Epithelial cell of esophagus (primary cell): ENCODE data around the gene RNF123.
"Not testable (repeated sequence)": the region's sequence is repeated elsewhere in the genome, so short reads cannot be mapped to it uniquely, and the experiment has no call there.

Experiments
- DNase-seq: peaks from one replicate; pipeline ENCODE4 v3.0.0; 2010; ENCODE audit warnings: low read depth
- H3K4me3 ChIP-seq: 2 replicates; pipeline ENCODE4 v1.5.1; 2011; ENCODE audit warnings: mild to moderate bottlenecking, low read length, control low read depth
- CTCF ChIP-seq: IDR thresholded peaks from 2 replicates; pipeline ENCODE4 v1.5.1; 2011; ENCODE audit warnings: low read depth, mild to moderate bottlenecking, low read length, control low read depth, inconsistent platforms; ENCODE audit not compliant: insufficient read depth; ENCODE audit errors: missing control alignments

RNF123 gene

GRCh38 chr3:49688338-49689045, 865 bp upstream of the RNF123 start:
- DNase-seq, result not testable (repeated sequence)
- peak overlapping the region; percentile 92 for H3K4me3 ChIP-seq

GRCh38 chr3:49689908-49690624, 709 bp downstream of the RNF123 start:
- H3K4me3 ChIP-seq, result peak overlapping the region; percentile 92
- DNase-seq, result not testable (repeated sequence)

- H3K4me3 ChIP-seq, DNase-seq: not testable (repeated sequence)
Observed at GRCh38 chr3:49690856-49691255, 1.5 kb downstream of the RNF123 start.

GRCh38 chr3:49691481-49691880, 2.1 kb downstream of the RNF123 start:
- not testable (repeated sequence) for H3K4me3 ChIP-seq, DNase-seq

- not testable (repeated sequence) for DNase-seq, H3K4me3 ChIP-seq
Observed at GRCh38 chr3:49694409-49695070, 5.2 kb downstream of the RNF123 start.

- DNase-seq, H3K4me3 ChIP-seq: not testable (repeated sequence)
Observed at GRCh38 chr3:49695350-49696015, 6.1 kb downstream of the RNF123 start.

GRCh38 chr3:49699281-49699979, 10.1 kb downstream of the RNF123 start:
- no peak for TF ChIP-seq CTCF
- no peak for DNase-seq
- no peak overlapping the region for H3K4me3 ChIP-seq

GRCh38 chr3:49700014-49700413, 10.7 kb downstream of the RNF123 start:
- no peak for TF ChIP-seq CTCF
- DNase-seq, result no peak
- H3K4me3 ChIP-seq, result no peak overlapping the region

GRCh38 chr3:49700453-49701128, 11.2 kb downstream of the RNF123 start:
- DNase-seq, result no peak
- H3K4me3 ChIP-seq, result no peak overlapping the region
- TF ChIP-seq CTCF, result peak; percentile 7
